Ishikawa (cell line): ENCODE measurements around the gene HDGFL2.

Experiments used
- CEBPB ChIP-seq: IDR thresholded peaks from 2 replicates; pipeline ENCODE4 v1.6.1; 2012
- CREB1 ChIP-seq: IDR thresholded peaks from 2 replicates; pipeline ENCODE4 v1.6.1; 2012; ENCODE audit warnings: low read depth
- EGR1 ChIP-seq: IDR thresholded peaks from 2 replicates; pipeline ENCODE4 v1.6.1; 2012
- EP300 ChIP-seq: IDR thresholded peaks from 2 replicates; pipeline ENCODE4 v1.6.1; 2012; ENCODE audit warnings: borderline replicate concordance
- FOXM1 ChIP-seq: IDR thresholded peaks from 2 replicates; pipeline ENCODE4 v1.6.1; 2012; ENCODE audit warnings: low read depth, borderline replicate concordance
- MAX ChIP-seq: IDR thresholded peaks from 2 replicates; pipeline ENCODE4 v1.6.1; 2012
- NFIC ChIP-seq: IDR thresholded peaks from 2 replicates; pipeline ENCODE4 v1.6.1; 2012
- RAD21 ChIP-seq: IDR thresholded peaks from 2 replicates; pipeline ENCODE4 v1.6.1; 2012; ENCODE audit warnings: low read depth
- TAF1 ChIP-seq: IDR thresholded peaks from 2 replicates; pipeline ENCODE4 v1.6.1; 2012; ENCODE audit warnings: low read depth, mild to moderate bottlenecking
- TCF12 ChIP-seq: IDR thresholded peaks from 2 replicates; pipeline ENCODE4 v1.6.1; 2012; ENCODE audit warnings: low read depth
- TEAD4 ChIP-seq: IDR thresholded peaks from 2 replicates; pipeline ENCODE4 v1.6.1; 2012
- YY1 ChIP-seq: IDR thresholded peaks from 2 replicates; pipeline ENCODE4 v1.6.1; 2012; ENCODE audit warnings: low read depth
- ZBTB7A ChIP-seq: IDR thresholded peaks from 2 replicates; pipeline ENCODE4 v1.6.1; 2012; ENCODE audit warnings: low read depth
- TF ChIP-seq, protein P1 (sequence below): IDR thresholded peaks from 2 replicates; pipeline ENCODE4 v1.6.1; 2012
- TF ChIP-seq, protein P2 (sequence below): IDR thresholded peaks from 2 replicates; pipeline ENCODE4 v1.6.1; 2012; ENCODE audit warnings: low read depth, mild to moderate bottlenecking

The HDGFL2 gene

DNA sequence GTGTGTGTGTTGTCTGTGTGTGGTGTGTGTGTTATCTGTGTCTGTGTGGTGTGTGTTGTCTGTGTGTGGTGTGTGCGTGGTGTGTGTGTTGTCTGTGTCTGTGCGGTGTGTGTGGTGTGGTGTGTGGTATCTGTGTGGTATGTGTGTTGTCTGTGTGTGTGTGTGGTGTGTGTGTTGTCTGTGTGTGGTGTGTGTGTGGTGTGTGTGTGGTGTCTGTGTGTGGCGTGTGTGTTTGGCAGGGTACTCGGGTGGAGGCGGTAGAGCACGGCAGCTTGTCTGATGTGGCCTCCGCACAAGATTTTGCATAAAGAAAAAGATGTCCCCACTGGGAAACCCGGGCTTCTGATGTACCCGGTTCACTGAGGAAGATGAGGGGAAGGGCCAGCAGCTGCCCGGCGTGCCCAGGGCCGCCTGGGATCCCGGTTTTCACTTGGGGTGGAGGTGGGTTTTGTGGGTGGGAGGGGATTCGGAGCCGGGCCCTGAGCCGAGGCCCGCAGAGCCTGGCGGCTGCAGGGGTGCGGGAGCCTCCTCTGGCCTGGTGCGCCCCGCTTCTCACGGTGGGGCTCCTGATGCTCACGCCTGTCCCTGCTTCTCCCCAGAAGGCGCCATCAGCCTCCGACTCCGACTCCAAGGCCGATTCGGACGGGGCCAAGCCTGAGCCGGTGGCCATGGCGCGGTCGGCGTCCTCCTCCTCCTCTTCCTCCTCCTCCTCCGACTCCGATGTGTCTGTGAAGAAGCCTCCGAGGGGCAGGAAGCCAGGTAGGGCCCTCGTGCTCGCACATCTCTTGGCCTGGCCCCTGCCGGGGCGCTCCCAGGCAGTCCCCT, 21.2 kb downstream of the HDGFL2 start:
- TF ChIP-seq CREB1 (no peak), NFIC (no peak), EGR1 (no peak), YY1 (no peak), FOXM1 (no peak), MAX (no peak), ZBTB7A (no peak), TEAD4 (no peak), CEBPB (no peak), TAF1 (no peak)
- TF ChIP-seq, protein P1, sequence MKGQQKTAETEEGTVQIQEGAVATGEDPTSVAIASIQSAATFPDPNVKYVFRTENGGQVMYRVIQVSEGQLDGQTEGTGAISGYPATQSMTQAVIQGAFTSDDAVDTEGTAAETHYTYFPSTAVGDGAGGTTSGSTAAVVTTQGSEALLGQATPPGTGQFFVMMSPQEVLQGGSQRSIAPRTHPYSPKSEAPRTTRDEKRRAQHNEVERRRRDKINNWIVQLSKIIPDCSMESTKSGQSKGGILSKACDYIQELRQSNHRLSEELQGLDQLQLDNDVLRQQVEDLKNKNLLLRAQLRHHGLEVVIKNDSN = no peak
- TF ChIP-seq, protein P2, sequence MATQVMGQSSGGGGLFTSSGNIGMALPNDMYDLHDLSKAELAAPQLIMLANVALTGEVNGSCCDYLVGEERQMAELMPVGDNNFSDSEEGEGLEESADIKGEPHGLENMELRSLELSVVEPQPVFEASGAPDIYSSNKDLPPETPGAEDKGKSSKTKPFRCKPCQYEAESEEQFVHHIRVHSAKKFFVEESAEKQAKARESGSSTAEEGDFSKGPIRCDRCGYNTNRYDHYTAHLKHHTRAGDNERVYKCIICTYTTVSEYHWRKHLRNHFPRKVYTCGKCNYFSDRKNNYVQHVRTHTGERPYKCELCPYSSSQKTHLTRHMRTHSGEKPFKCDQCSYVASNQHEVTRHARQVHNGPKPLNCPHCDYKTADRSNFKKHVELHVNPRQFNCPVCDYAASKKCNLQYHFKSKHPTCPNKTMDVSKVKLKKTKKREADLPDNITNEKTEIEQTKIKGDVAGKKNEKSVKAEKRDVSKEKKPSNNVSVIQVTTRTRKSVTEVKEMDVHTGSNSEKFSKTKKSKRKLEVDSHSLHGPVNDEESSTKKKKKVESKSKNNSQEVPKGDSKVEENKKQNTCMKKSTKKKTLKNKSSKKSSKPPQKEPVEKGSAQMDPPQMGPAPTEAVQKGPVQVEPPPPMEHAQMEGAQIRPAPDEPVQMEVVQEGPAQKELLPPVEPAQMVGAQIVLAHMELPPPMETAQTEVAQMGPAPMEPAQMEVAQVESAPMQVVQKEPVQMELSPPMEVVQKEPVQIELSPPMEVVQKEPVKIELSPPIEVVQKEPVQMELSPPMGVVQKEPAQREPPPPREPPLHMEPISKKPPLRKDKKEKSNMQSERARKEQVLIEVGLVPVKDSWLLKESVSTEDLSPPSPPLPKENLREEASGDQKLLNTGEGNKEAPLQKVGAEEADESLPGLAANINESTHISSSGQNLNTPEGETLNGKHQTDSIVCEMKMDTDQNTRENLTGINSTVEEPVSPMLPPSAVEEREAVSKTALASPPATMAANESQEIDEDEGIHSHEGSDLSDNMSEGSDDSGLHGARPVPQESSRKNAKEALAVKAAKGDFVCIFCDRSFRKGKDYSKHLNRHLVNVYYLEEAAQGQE = no peak

GRCh38 chr19:4493929-4494690, 22.0 kb downstream of the HDGFL2 start:
- TF ChIP-seq CEBPB = no peak
- no peak for TF ChIP-seq TAF1
- no peak for TF ChIP-seq EP300
- no peak for TF ChIP-seq TEAD4
- TF ChIP-seq TCF12 = no peak
- no peak for TF ChIP-seq ZBTB7A
- TF ChIP-seq YY1 = no peak
- TF ChIP-seq, protein P2 = no peak
- TF ChIP-seq EGR1 = no peak
- no peak for TF ChIP-seq RAD21
- no peak for TF ChIP-seq NFIC
- TF ChIP-seq MAX = no peak
- TF ChIP-seq CREB1 = no peak
- no peak for TF ChIP-seq FOXM1
- TF ChIP-seq, protein P1 = no peak

DNA sequence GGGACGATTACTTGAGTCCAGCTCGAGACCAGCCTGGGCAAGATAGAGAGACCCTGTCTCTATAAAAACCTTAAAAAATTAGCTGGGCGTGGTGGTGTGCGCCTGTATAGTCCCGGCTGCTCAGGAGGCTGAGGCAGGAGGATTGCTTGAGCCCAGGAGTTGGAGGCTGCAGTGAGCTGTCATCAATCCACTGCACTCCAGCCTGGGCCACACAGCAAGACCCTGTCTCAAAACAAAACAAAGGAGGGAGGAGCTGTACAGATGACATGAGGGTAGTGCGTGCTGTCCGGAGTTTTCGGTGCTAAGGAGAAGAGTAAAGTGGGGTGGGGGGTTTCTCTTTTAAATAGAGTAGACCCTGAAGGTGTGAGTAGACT, 22.6 kb downstream of the HDGFL2 start:
- TF ChIP-seq TEAD4 = no peak
- TF ChIP-seq EP300 = no peak
- no peak for TF ChIP-seq EGR1
- no peak for TF ChIP-seq TCF12
- no peak for TF ChIP-seq NFIC
- TF ChIP-seq, protein P1 = no peak
- TF ChIP-seq FOXM1 = no peak
- no peak for TF ChIP-seq TAF1
- TF ChIP-seq, protein P2 = no peak
- TF ChIP-seq MAX = no peak
- no peak for TF ChIP-seq YY1
- no peak for TF ChIP-seq CEBPB
- no peak for TF ChIP-seq RAD21
- no peak for TF ChIP-seq CREB1
- no peak for TF ChIP-seq ZBTB7A
